HUDEP-2 (cell line): ENCODE data around the gene SPATA33.
"Not testable (repeated sequence)": the region's sequence is repeated elsewhere in the genome, so short reads cannot be mapped to it uniquely, and the experiment has no call there.

ENCODE experiments used
- DNase-seq, 76 experiments: peaks; one replicate each; lab custom pipeline; 2025; ENCODE audit not compliant: unreplicated experiment in 76 of 76; lab: John Stamatoyannopoulos, UW

The SPATA33 gene

GRCh38 chr16:89624777-89625761, 32.6 kb upstream of the SPATA33 start:
- DNase-seq, result no peak

- DNase-seq, result no peak
Observed at GRCh38 chr16:89629827-89630610, 27.6 kb upstream of the SPATA33 start.

- DNase-seq, result no peak
Observed at GRCh38 chr16:89633064-89633631, 24.5 kb upstream of the SPATA33 start.

- DNase-seq, result not testable (repeated sequence)
Observed at GRCh38 chr16:89634463-89635385, 22.9 kb upstream of the SPATA33 start.

- DNase-seq, result no peak
Observed at GRCh38 chr16:89636663-89637062, 21.0 kb upstream of the SPATA33 start.

GRCh38 chr16:89637379-89637778, 20.3 kb upstream of the SPATA33 start:
- no peak for DNase-seq

GRCh38 chr16:89638455-89638854, 19.2 kb upstream of the SPATA33 start:
- no peak for DNase-seq

GRCh38 chr16:89639385-89639784, 18.3 kb upstream of the SPATA33 start:
- DNase-seq, result no peak

- DNase-seq, result no peak
Observed at GRCh38 chr16:89641458-89642119, 16.0 kb upstream of the SPATA33 start.

- DNase-seq, result no peak
Observed at GRCh38 chr16:89642574-89642973, 15.1 kb upstream of the SPATA33 start.

- DNase-seq, result peak in 3 of 76 experiments; percentile 6 to 9 (median 8)
Observed at GRCh38 chr16:89643769-89644300, 13.8 kb upstream of the SPATA33 start.

- no peak for DNase-seq
Observed at GRCh38 chr16:89645122-89645521, 12.5 kb upstream of the SPATA33 start.

- no peak for DNase-seq
Observed at GRCh38 chr16:89646270-89646669, 11.4 kb upstream of the SPATA33 start.

GRCh38 chr16:89646906-89647305, 10.7 kb upstream of the SPATA33 start:
- no peak for DNase-seq

GRCh38 chr16:89651584-89651983, 6.1 kb upstream of the SPATA33 start:
- no peak for DNase-seq

- DNase-seq, result no peak
Observed at GRCh38 chr16:89653656-89654295, 3.9 kb upstream of the SPATA33 start.

- no peak for DNase-seq
Observed at GRCh38 chr16:89655062-89655643, 2.5 kb upstream of the SPATA33 start.

GRCh38 chr16:89656435-89657121, 1.1 kb upstream of the SPATA33 start:
- no peak for DNase-seq
